Raji (cell line): ENCODE measurements around the gene LRP1B.

ENCODE experiments used
- POLR2A ChIP-seq: IDR thresholded peaks from 2 replicates; pipeline ENCODE4 v1.6.1; 2011; ENCODE audit warnings: low read depth, low read length, control low read depth; ENCODE audit not compliant: insufficient read depth

The LRP1B gene

GRCh38 chr2:140786585-140786984 is 1344.2 kb downstream of the LRP1B start:
- no peak for TF ChIP-seq POLR2A

DNA sequence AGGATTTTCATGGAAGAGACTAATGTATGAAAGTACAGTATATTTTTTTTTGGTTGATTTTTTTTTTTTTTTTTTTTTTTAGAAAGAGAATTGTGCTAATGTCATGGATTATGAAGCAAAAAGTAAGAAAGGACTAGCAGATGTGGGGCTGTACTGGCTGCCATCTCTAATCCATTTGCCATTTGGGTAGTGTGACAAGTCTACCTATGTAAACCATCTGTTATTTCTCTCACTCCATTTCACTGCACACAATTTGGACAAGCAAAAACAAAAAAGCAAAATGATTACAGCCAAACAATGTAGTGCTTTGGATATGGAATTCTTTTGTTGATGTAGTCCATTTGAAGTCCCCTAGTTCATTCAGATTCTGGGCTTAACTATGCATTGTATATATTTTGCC is 1355.4 kb downstream of the LRP1B start:
- TF ChIP-seq POLR2A: no peak

- no peak for TF ChIP-seq POLR2A
Observed at GRCh38 chr2:140770645-140771044, 1360.2 kb downstream of the LRP1B start.

DNA sequence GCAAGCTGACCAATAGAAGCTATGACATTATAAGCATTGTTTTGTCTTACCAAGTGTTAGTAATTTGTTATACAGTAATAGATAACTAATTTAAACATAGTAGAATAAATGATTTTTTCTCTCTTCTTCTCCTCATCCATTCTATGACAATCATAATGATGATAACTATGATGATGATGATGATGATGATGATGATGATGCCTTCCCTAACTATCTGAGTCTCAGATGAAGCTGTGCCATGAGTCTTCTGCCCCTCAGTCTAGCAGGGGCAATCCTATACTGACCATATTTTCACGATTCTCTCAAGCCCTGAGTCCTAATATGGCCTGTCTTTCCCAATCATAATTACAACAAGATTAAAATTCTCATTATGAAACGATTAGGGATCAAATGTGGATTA is 1369.0 kb downstream of the LRP1B start:
- no peak for TF ChIP-seq POLR2A

GRCh38 chr2:140759426-140760156 is 1371.2 kb downstream of the LRP1B start:
- TF ChIP-seq POLR2A: no peak

- no peak for TF ChIP-seq POLR2A
Observed at GRCh38 chr2:140747665-140748064, 1383.2 kb downstream of the LRP1B start.

GRCh38 chr2:140747090-140747489 is 1383.7 kb downstream of the LRP1B start:
- TF ChIP-seq POLR2A: no peak

- TF ChIP-seq POLR2A: no peak
Observed at GRCh38 chr2:140744379-140744778, 1386.4 kb downstream of the LRP1B start.

GRCh38 chr2:140737006-140737405 is 1393.8 kb downstream of the LRP1B start:
- TF ChIP-seq POLR2A: no peak

DNA sequence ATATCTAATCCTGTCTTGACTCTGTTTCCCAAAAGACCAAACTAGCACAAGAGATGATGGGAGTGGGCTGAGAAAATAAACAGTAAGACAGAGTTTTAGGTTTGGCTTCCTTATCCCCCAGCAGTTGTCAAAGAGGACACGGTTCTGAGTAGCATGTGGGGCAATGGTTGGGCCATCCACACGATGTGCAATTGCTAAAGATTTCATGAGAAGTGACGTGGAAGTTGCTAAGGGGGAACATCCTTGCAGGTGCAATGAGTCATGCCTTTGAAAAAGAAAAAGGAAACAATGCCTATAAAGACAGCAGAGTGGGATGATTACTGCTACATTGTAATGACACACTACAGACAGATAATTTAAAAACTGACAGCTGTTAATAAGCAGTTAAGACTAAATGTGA is 1395.8 kb downstream of the LRP1B start:
- TF ChIP-seq POLR2A: no peak

- TF ChIP-seq POLR2A: no peak
Observed at GRCh38 chr2:140718999-140719398, 1411.8 kb downstream of the LRP1B start.

DNA sequence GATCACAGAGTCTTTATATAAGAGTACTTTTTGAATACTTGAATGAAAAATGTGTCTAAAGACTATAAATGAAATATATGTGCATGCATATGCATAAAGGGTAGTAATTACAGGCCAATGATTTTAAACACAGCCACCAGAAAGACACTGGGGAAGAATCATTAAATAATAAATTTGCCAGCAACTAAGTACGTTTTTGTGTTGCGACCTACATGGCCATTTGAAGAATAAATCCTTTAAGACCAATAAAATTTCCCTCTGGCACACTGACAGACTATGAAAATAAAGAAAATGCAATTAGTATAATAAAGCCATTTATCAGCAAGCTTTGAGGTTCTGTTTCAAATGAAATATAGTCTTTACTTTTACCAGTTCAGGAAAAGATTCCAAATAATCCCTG is 1413.3 kb downstream of the LRP1B start:
- TF ChIP-seq POLR2A: no peak

- TF ChIP-seq POLR2A: no peak
Observed at GRCh38 chr2:140714586-140714985, 1416.2 kb downstream of the LRP1B start.

DNA sequence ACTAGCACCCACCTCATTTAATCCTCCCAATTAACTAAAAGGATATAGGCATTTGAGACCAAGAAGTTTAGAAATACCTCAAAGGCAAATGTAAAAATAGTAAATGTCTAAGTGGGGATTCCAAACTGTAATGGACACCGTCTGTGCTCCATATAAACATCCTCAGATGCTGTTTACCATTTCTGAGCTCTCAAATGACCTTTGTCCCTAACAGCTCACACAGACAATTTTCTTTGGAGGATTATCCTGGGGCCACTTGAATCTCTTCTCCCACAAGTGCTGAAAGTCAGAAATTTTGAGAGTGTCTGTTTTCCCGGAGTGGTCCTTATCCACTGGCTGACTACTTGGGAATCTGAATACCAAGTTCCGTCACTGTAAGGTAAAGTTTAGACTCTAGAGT is 1418.9 kb downstream of the LRP1B start:
- no peak for TF ChIP-seq POLR2A

DNA sequence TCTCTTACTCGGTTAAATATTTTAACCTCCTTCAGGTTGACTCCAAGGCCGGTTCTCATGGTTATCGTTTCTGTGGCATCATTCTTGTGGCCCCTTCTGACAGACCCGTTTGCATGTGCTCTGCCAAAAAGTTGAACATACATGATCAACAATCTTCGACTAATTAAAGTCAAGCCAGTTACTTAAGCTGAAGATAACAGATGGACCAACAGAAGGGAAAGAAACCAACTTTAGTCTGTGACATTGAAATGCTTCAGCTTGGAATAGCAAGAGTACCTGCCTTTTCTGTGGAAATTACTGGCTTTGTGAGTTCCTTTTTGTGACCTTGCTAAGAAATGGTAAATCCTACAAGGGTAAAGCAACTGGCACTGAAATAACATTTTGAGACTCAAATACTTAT is 1429.1 kb downstream of the LRP1B start:
- no peak for TF ChIP-seq POLR2A

DNA sequence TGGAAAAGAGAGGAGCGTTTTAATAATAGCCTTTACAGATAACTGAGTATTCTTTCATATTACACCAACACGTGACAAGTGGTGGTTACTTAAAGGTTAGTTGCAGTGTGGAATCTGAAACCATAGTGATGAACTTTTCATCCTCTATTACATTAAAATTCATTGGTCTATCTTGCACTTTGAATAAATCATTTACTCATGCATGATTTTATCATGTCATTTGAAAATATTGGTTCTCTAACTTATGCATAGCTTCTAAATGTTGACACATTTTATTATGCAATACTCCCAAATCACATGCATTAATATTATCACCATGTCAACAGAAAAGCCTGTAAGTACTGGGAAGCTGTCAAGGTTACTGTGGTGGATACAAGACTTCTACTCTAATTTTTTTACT is 1432.2 kb downstream of the LRP1B start:
- no peak for TF ChIP-seq POLR2A

DNA sequence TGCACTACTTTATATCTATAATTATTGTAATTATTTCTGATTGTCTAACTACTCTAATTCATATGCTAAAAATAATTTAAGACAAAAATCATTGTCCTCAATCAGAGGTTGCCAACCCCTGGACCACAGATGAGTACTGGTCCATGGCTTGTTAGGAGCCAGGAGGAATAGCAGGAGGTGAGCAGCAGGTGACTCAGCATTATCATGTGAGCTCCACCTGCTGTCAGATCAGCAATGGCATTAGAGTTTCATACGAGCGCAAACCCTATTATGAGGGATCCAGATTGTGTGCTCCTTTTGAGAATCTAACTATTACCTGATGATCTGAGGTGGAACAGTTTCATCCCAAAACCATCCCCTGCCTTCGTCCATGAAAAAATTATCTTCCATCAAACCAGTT is 1434.4 kb downstream of the LRP1B start:
- TF ChIP-seq POLR2A: no peak
